SH-SY5Y (cell line): ENCODE results near the gene TRIP6.

Experiments used
- GATA2 ChIP-seq: IDR thresholded peaks from 2 replicates; pipeline ENCODE4 v1.6.1; 2011; ENCODE audit warnings: mild to moderate bottlenecking, low read depth, low read length
- GATA3 ChIP-seq: IDR thresholded peaks from 2 replicates; pipeline ENCODE4 v1.6.1; 2011; ENCODE audit warnings: low read depth, mild to moderate bottlenecking, low read length, moderate library complexity

- no peak for TF ChIP-seq GATA2
- TF ChIP-seq GATA3, result no peak
Observed at GRCh38 chr7:100886142-100886935, 19.2 kb downstream of the TRIP6 start.
